ENCODE measurements around the gene IL1RAPL2.

The IL1RAPL2 gene

GRCh38 chrX:105752338-105752956 lies 1186.4 kb downstream of the IL1RAPL2 start:
- no peak for DNase-seq (ENCODE audit: low spot score)
- no peak for TF ChIP-seq CTCF (IDR thresholded peaks at IDR 0.05)
- Histone ChIP-seq H3K4me3 (no peak overlapping the region), H3K27ac (no peak overlapping the region)

- Histone ChIP-seq H3K27ac (no peak overlapping the region), H3K4me3 (no peak overlapping the region)
- no peak for TF ChIP-seq CTCF (IDR thresholded peaks at IDR 0.05)
- no peak for DNase-seq (ENCODE audit: low spot score)
Observed at GRCh38 chrX:105753411-105753810, 1187.4 kb downstream of the IL1RAPL2 start.

GRCh38 chrX:105754286-105754964 lies 1188.4 kb downstream of the IL1RAPL2 start:
- H3K4me3 ChIP-seq: no peak overlapping the region
- H3K27ac ChIP-seq: no peak overlapping the region
- no peak for DNase-seq (ENCODE audit: low spot score)
- TF ChIP-seq CTCF (IDR thresholded peaks at IDR 0.05): no peak

GRCh38 chrX:105755109-105755508 lies 1189.1 kb downstream of the IL1RAPL2 start:
- H3K27ac ChIP-seq: no peak overlapping the region
- DNase-seq (ENCODE audit: low spot score): no peak
- no peak for TF ChIP-seq CTCF (IDR thresholded peaks at IDR 0.05)
- H3K4me3 ChIP-seq: no peak overlapping the region

- Histone ChIP-seq H3K27ac (no peak overlapping the region), H3K4me3 (no peak overlapping the region)
- no peak for TF ChIP-seq CTCF (IDR thresholded peaks at IDR 0.05)
- DNase-seq (ENCODE audit: low spot score): no peak
Observed at GRCh38 chrX:105758754-105759153, 1192.8 kb downstream of the IL1RAPL2 start.

GRCh38 chrX:105759598-105759997 lies 1193.6 kb downstream of the IL1RAPL2 start:
- no peak for TF ChIP-seq CTCF (IDR thresholded peaks at IDR 0.05)
- no peak overlapping the region for H3K4me3 ChIP-seq
- no peak overlapping the region for H3K27ac ChIP-seq
- no peak for DNase-seq (ENCODE audit: low spot score)

- DNase-seq (ENCODE audit: low spot score): no peak
- TF ChIP-seq CTCF (IDR thresholded peaks at IDR 0.05): no peak
- Histone ChIP-seq H3K4me3 (no peak overlapping the region), H3K27ac (no peak overlapping the region)
Observed at GRCh38 chrX:105765691-105766090, 1199.7 kb downstream of the IL1RAPL2 start.

Measured in coronary artery (tissue), 2 donors.